Stomach (tissue), 9 donors: ENCODE measurements around the gene ACTA2. TPM values are rescaled to one million over a fixed set of nuclear protein-coding genes. Genes with fewer than 3 reads are reported as not detected.

Experiments
- DNase-seq, 2 donors: peaks; one replicate each; pipeline versions ENCODE4 v3.0.0 to v3.0.0-alpha.2; 2013 to 2019
- H3K27ac ChIP-seq, 5 donors: fragments of 200-600 bp in 4 of 5; sonication (generic) in 4 of 5; one replicate each; pipeline ENCODE4 v1.5.1; 2013 to 2019; ENCODE audit warnings: mild to moderate bottlenecking in 1 of 5, moderate library complexity in 1 of 5
- H3K27me3 ChIP-seq, 3 donors: fragments of 200-600 bp; sonication (generic); one replicate each; pipeline ENCODE4 v1.5.1; 2017 to 2019; ENCODE audit warnings: mixed run types in 1 of 3
- H3K36me3 ChIP-seq, 4 donors: fragments of 200-600 bp; sonication (generic); 1 replicate in 3 of 4; 2 replicates in 1 of 4; pipeline ENCODE4 v1.5.1; 2016 to 2019
- H3K4me1 ChIP-seq, 4 donors: fragments of 200-600 bp; sonication (generic); one replicate each; pipeline ENCODE4 v1.5.1; 2016 to 2019
- H3K4me3 ChIP-seq, 4 donors: fragments of 200-600 bp; sonication (generic) in 3 of 4; one replicate each; pipeline ENCODE4 v1.5.1; 2016 to 2019; ENCODE audit warnings: mild to moderate bottlenecking in 1 of 4
- H3K9me3 ChIP-seq, 4 donors: fragments of 200-600 bp; sonication (generic); one replicate each; pipeline ENCODE4 v1.5.1; 2016 to 2019
- EP300 ChIP-seq: sonication (generic); formaldehyde crosslinking; IDR thresholded peaks from one replicate; pipeline ENCODE4 v1.6.1; 2017; ENCODE audit warnings: antibody characterized with exemption
- POLR2A ChIP-seq, 4 donors: fragments of 450-650 bp; IDR thresholded peaks; one replicate each; pipeline ENCODE4 v1.6.1; 2016; ENCODE audit warnings: antibody characterized with exemption in 4 of 4, control low read depth in 2 of 4, mild to moderate bottlenecking in 1 of 4, moderate library complexity in 1 of 4
- POLR2AphosphoS5 ChIP-seq, 3 donors: sonication (generic); formaldehyde crosslinking; IDR thresholded peaks; one replicate each; pipeline ENCODE4 v1.6.1; 2016; ENCODE audit warnings: antibody characterized with exemption in 3 of 3
- WGBS, 5 donors: extraction: QIAGEN DNeasy Blood & Tissue Kit in 3 of 5; methylation state at CpG; one replicate each; pipeline versions ENCODE4 v1.1.5 to v1.1.7; 2013 to 2018; 5-methylcytosine and 5-hydroxymethylcytosine counted together
- intact Hi-C: fragments of 100-400 bp; cut with DNase I; formaldehyde crosslinking; loops from one replicate; pipeline ENCODE4 v1.15.1; 2023; ENCODE audit warnings: low total_unique reads
- polyA plus RNA-seq, 3 donors: library from polyadenylated mRNA; stranded (reverse); fragments of 200-250 nt; gene quantifications; one replicate each; pipeline ENCODE4 v1.2.3, GENCODE V29; 2013
- total RNA-seq, 5 donors: library from RNA; depleted of rRNA; stranded (reverse); fragments of >200 nt; gene quantifications; one replicate each; pipeline versions ENCODE4 v1.1.0 to v1.2.3, GENCODE V29; 2014 to 2016
- TF ChIP-seq, protein P1 (sequence below), 7 experiments: fragments of 450-650 bp in 4 of 7; fragments of 200-600 bp in 3 of 7; sonication (generic) in 3 of 7; IDR thresholded peaks; one replicate each; pipeline ENCODE4 v1.5.1; 2016 to 2019; ENCODE audit warnings: antibody characterized with exemption in 7 of 7, control low read depth in 2 of 7, mild to moderate bottlenecking in 1 of 7
- donor health status: healthy with polysubstance abuse.
- donor health status: Bipolar disorder and iron deficiency.
- donor health status: healthy.

Gene ACTA2
- total and polyA plus RNA-seq, 8 donors = 233 to 3,169 (median 999) TPM

DNA sequence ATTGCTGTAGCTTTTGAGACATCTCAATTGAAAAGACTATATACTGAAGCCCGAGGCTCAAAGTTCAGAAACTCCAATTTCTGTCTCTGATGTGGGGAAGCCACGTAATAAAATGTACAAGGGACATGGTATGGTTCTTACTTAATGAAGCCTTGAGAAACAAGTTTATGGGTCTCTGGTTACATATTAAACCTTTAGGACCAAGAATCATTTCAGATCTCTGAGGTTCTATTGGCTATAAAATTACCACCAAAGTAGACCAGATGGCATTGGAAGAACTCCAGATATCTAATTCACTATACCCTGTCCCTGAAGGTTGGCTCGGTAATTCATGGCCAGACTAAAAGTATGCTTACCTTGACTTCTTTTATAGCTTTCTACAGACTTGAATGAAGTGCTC lies 48.9 kb downstream of the ACTA2 start:
- TF ChIP-seq EP300 (no peak), POLR2A (IDR thresholded peaks at IDR 0.05) (no peak), POLR2AphosphoS5 (IDR thresholded peaks at IDR 0.05) (no peak)
- TF ChIP-seq, protein P1, sequence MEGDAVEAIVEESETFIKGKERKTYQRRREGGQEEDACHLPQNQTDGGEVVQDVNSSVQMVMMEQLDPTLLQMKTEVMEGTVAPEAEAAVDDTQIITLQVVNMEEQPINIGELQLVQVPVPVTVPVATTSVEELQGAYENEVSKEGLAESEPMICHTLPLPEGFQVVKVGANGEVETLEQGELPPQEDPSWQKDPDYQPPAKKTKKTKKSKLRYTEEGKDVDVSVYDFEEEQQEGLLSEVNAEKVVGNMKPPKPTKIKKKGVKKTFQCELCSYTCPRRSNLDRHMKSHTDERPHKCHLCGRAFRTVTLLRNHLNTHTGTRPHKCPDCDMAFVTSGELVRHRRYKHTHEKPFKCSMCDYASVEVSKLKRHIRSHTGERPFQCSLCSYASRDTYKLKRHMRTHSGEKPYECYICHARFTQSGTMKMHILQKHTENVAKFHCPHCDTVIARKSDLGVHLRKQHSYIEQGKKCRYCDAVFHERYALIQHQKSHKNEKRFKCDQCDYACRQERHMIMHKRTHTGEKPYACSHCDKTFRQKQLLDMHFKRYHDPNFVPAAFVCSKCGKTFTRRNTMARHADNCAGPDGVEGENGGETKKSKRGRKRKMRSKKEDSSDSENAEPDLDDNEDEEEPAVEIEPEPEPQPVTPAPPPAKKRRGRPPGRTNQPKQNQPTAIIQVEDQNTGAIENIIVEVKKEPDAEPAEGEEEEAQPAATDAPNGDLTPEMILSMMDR (IDR thresholded peaks at IDR 0.05) = no peak
- intact Hi-C loops = no loop called here
- no peaks in the 10 kb centered on the region for H3K9me3 ChIP-seq
- peaks cover 5 to 42% (median 25%) of the 10 kb centered on the region in 4 donors for H3K36me3 ChIP-seq
- no peak overlapping the region for H3K27ac ChIP-seq
- DNase-seq = no peak
- H3K27me3 ChIP-seq = no peaks in the 10 kb centered on the region
- H3K4me1 ChIP-seq = peaks cover 0 to 14% (median 6%) of the 10 kb centered on the region in 4 donors
- 89 to 99% (median 96%) methylated on average over 3 of the region's 3 CpGs for WGBS, 5 donors
- H3K4me3 ChIP-seq = no peak overlapping the region

DNA sequence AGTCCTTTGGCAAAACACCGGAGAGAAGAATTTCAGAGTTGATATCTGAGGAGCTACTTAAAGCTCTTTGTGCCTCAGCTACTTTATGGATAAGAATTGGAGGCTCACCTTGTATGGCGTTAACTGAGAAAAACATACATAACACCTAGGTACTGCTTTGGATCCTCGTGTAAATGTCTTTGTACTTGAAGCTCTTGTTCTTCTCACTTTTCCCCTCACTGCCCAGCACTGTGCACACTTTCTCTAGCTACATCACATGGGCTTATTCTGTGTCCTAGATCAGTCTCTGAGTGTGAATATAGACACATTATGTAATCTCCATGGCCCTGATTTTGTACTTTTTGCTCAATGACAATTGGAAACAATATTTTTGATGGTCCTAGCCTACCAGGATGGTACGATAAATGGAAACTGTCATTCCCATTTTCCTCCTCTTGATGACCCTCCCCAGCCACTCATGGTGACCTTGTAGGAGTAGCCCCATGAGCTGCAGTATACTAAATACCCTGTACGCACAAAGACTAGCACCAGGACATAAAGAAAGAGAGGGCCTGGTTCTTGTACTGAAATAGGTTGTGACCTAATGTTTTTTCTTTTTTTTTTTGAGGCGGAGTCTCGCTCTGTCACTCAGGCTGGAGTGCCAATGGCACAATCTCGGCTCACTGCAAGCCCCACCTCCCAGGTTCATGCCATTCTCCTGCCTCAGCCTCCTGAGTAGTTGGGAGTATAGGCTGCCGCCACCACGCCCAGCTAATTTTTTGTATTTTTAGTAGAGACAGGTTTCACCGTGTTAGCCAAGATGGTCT lies 50.4 kb downstream of the ACTA2 start:
- Histone ChIP-seq H3K4me1 (peaks cover 0 to 26% (median 16%) of the 10 kb centered on the region in 4 donors), H3K36me3 (peaks cover 5 to 42% (median 23%) of the 10 kb centered on the region in 4 donors), H3K27ac (peak overlapping the region in 2 of 5 donors; percentile 9 to 45), H3K27me3 (no peaks in the 10 kb centered on the region), H3K4me3 (no peak overlapping the region), H3K9me3 (no peaks in the 10 kb centered on the region)
- DNase-seq = no peak
- WGBS, 5 donors = 90 to 96% (median 94%) methylated on average over 11 of the region's 11 CpGs
- intact Hi-C loops = no loop called here
- TF ChIP-seq, protein P1 (IDR thresholded peaks at IDR 0.05) = no peak

DNA sequence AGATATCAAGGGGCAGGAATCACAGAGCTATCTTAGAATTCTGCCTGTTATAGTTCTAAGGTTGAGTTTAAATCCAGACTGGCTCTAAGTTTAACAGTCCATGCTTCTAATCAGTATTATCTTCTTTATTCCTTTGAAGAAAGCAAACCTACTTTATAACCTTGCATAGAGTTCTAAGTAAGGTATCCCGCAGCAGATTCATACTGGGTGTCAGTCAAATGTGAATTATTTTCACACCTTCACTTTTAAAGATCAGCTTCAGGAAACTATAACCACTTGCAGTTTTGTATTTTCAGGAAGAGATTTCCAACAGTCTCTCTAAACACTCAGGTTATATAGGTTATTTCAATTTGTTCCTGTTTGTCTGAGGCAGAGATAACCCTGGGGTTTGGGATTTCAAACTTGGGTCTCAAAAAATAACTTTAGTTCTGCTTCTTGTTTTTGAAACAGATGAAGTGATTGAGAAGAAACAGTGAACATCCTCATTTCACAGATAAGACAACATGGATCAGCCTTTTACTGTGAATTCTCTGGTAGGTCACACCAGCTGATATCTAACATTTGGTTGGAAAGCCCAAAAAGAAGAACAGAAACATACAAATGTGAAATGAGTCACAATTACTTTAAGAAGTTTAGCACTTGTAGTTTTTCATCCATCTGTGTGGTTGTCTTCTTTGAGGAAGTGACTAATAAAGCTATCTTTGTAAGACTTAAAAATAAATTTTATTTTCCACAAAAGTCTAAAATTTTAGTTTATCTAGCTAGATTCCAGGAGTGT lies 51.2 kb downstream of the ACTA2 start:
- H3K9me3 ChIP-seq = no peaks in the 10 kb centered on the region
- DNase-seq = no peak
- 73 to 96% (median 84%) methylated on average over 1 of the region's 1 CpG for WGBS, 5 donors
- no peak overlapping the region for H3K4me3 ChIP-seq
- TF ChIP-seq POLR2AphosphoS5 (IDR thresholded peaks at IDR 0.05) = no peak
- TF ChIP-seq EP300 = no peak
- TF ChIP-seq POLR2A (IDR thresholded peaks at IDR 0.05) = no peak
- intact Hi-C loops = no loop called here
- peak overlapping the region in 2 of 5 donors; percentile 9 to 45 for H3K27ac ChIP-seq
- no peaks in the 10 kb centered on the region for H3K27me3 ChIP-seq
- H3K4me1 ChIP-seq = peaks cover 0 to 34% (median 24%) of the 10 kb centered on the region in 4 donors
- H3K36me3 ChIP-seq = peaks cover 5 to 36% (median 21%) of the 10 kb centered on the region in 4 donors

DNA sequence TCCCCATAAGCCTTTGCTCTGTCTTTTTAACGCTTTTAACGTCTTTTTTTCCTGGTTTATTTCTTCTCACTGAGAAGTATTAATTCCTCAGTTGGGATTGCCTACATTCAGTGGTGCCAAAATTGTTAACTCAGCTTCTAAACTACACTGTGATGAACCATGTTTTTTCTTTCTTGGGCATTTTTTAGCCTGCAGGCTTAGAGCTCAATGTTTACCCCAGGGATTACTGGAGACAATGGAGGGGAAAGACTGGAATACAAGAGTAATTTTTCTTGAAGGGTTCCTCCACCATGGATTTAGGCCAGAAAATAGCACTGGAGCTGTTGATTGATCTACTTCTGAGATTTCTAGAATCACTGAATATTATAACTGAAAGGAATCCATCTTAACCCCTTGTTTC lies 52.7 kb downstream of the ACTA2 start:
- H3K4me1 ChIP-seq = peaks cover 0 to 45% (median 33%) of the 10 kb centered on the region in 4 donors
- peak overlapping the region in 2 of 5 donors; percentile 16 to 41 for H3K27ac ChIP-seq
- peaks cover 5 to 24% (median 17%) of the 10 kb centered on the region in 4 donors for H3K36me3 ChIP-seq
- 71 to 92% (median 79%) methylated on average over 2 of the region's 2 CpGs for WGBS, 5 donors
- H3K9me3 ChIP-seq = no peaks in the 10 kb centered on the region
- no peaks in the 10 kb centered on the region for H3K27me3 ChIP-seq
- intact Hi-C loops = no loop called here
- DNase-seq = peak in 1 of 2 donors; percentile 49
- H3K4me3 ChIP-seq = no peak overlapping the region
- TF ChIP-seq POLR2AphosphoS5 (IDR thresholded peaks at IDR 0.05) = no peak
- TF ChIP-seq, protein P1 (IDR thresholded peaks at IDR 0.05) = no peak
- no peak for TF ChIP-seq EP300
- TF ChIP-seq POLR2A (IDR thresholded peaks at IDR 0.05) = no peak
